Effector memory CD4-positive, alpha-beta T cell (primary cell): Measurements from ENCODE around the gene LMF2.

ENCODE experiments used
- DNase-seq, 3 donors: peaks; one replicate each; pipeline ENCODE4 v3.0.0-alpha.2; 2020
- H3K27ac ChIP-seq: 2 replicates; pipeline ENCODE4 v1.7.0; 2013; ENCODE audit warnings: mild to moderate bottlenecking, low read length, moderate library complexity; ENCODE audit not compliant: insufficient read depth, poor library complexity, severe bottlenecking
- H3K27me3 ChIP-seq: replicated peaks from 2 replicates; pipeline ENCODE4 v1.7.0; 2013; ENCODE audit warnings: mild to moderate bottlenecking, low read length; ENCODE audit not compliant: insufficient read depth, control insufficient read depth, poor library complexity, severe bottlenecking
- H3K36me3 ChIP-seq: 2 replicates; pipeline ENCODE4 v1.7.0; 2013; ENCODE audit warnings: mild to moderate bottlenecking, low read length, moderate library complexity; ENCODE audit not compliant: control insufficient read depth, insufficient read depth
- H3K4me1 ChIP-seq: 2 replicates; pipeline ENCODE4 v1.7.0; 2013; ENCODE audit warnings: low read length, mild to moderate bottlenecking; ENCODE audit not compliant: control insufficient read depth, insufficient read depth, poor library complexity, severe bottlenecking
- H3K4me3 ChIP-seq: 2 replicates; pipeline ENCODE4 v1.7.0; 2013; ENCODE audit warnings: low read length, low read depth, mild to moderate bottlenecking; ENCODE audit not compliant: insufficient read depth, poor library complexity, severe bottlenecking
- H3K9me3 ChIP-seq: 2 replicates; pipeline ENCODE4 v1.7.0; 2013; ENCODE audit warnings: mild to moderate bottlenecking, low read length, moderate library complexity; ENCODE audit not compliant: control insufficient read depth

The LMF2 gene

GRCh38 chr22:50516068-50516467 is 8.6 kb upstream of the LMF2 start:
- Histone ChIP-seq H3K27ac (no peak overlapping the region), H3K9me3 (no peaks in the 10 kb centered on the region), H3K36me3 (peaks cover 54% of the 10 kb centered on the region), H3K4me3 (no peak overlapping the region), H3K27me3 (no peaks in the 10 kb centered on the region), H3K4me1 (no peaks in the 10 kb centered on the region)
- DNase-seq, result no peak

GRCh38 chr22:50513175-50513574 is 5.7 kb upstream of the LMF2 start:
- Histone ChIP-seq H3K27ac (no peak overlapping the region), H3K9me3 (no peaks in the 10 kb centered on the region), H3K4me1 (peaks cover 7% of the 10 kb centered on the region), H3K4me3 (no peak overlapping the region), H3K27me3 (no peaks in the 10 kb centered on the region), H3K36me3 (peaks cover 33% of the 10 kb centered on the region)
- no peak for DNase-seq

- H3K4me1 ChIP-seq, result peaks cover 26% of the 10 kb centered on the region
- no peaks in the 10 kb centered on the region for H3K27me3 ChIP-seq
- H3K9me3 ChIP-seq, result no peaks in the 10 kb centered on the region
- H3K36me3 ChIP-seq, result peaks cover 29% of the 10 kb centered on the region
- DNase-seq, result no peak
- H3K27ac ChIP-seq, result peak overlapping the region; percentile 85
- peak overlapping the region; percentile 83 for H3K4me3 ChIP-seq
Observed at GRCh38 chr22:50508897-50509296, 1.4 kb upstream of the LMF2 start.

GRCh38 chr22:50507991-50508884 is 736 bp upstream of the LMF2 start, which contains the start of gene NCAPH2:
Gene NCAPH2 (plus strand): TSS chr22:50508224. CDS start chr22:50508338, 114 bp downstream.
- peak within 1 kb of the TSS; percentile 86 for H3K27ac ChIP-seq
- no peaks in the 10 kb centered on the region for H3K27me3 ChIP-seq
- peak within 1 kb of the TSS; percentile 95 for H3K4me3 ChIP-seq
- peak in 1 of 3 donors; percentile 94 for DNase-seq
- H3K36me3 ChIP-seq, result peaks cover 32% of the 10 kb centered on the region
- H3K9me3 ChIP-seq, result no peaks in the 10 kb centered on the region
- peaks cover 26% of the 10 kb centered on the region for H3K4me1 ChIP-seq

GRCh38 chr22:50506611-50507420 is 686 bp downstream of the LMF2 start:
- H3K4me3 ChIP-seq, result peak overlapping the region; percentile 95
- H3K27ac ChIP-seq, result peak overlapping the region; percentile 86
- peaks cover 26% of the 10 kb centered on the region for H3K4me1 ChIP-seq
- H3K9me3 ChIP-seq, result no peaks in the 10 kb centered on the region
- H3K36me3 ChIP-seq, result peaks cover 33% of the 10 kb centered on the region
- H3K27me3 ChIP-seq, result no peaks in the 10 kb centered on the region
- no peak for DNase-seq

- Histone ChIP-seq H3K4me1 (peaks cover 26% of the 10 kb centered on the region), H3K27ac (peak overlapping the region; percentile 86), H3K36me3 (peaks cover 33% of the 10 kb centered on the region), H3K27me3 (no peaks in the 10 kb centered on the region), H3K4me3 (peak overlapping the region; percentile 95), H3K9me3 (no peaks in the 10 kb centered on the region)
- no peak for DNase-seq
Observed at GRCh38 chr22:50505776-50506610, 1.5 kb downstream of the LMF2 start.

DNA sequence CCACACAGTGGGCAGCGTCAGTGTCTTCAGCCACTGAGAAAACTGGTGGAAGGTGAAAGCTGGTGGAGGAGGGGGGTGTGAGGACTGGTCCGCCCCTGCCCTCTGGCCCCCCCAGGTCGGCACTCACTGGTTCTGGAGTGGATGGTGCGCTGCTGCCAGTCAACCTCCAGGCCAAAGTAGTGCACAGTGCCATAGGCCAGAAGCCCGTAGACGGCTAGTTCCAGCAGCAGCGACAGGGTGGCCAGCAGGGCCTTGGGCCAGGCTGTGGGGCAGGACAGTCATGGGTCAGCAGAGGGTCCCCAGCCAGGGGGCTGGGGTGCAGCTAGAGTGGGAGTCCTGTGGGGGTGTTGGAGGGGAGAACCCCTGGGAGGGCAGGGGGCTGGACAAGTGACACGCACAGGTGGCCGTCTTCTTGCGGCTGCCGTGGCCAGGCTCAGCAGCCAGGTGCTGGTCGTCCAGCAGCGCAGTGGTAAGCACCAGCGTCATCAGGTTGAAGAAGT is 2.2 kb downstream of the LMF2 start:
- Histone ChIP-seq H3K27ac (no peak overlapping the region), H3K9me3 (no peaks in the 10 kb centered on the region), H3K36me3 (peaks cover 33% of the 10 kb centered on the region), H3K27me3 (no peaks in the 10 kb centered on the region), H3K4me1 (peaks cover 26% of the 10 kb centered on the region), H3K4me3 (no peak overlapping the region)
- DNase-seq, result no peak

DNA sequence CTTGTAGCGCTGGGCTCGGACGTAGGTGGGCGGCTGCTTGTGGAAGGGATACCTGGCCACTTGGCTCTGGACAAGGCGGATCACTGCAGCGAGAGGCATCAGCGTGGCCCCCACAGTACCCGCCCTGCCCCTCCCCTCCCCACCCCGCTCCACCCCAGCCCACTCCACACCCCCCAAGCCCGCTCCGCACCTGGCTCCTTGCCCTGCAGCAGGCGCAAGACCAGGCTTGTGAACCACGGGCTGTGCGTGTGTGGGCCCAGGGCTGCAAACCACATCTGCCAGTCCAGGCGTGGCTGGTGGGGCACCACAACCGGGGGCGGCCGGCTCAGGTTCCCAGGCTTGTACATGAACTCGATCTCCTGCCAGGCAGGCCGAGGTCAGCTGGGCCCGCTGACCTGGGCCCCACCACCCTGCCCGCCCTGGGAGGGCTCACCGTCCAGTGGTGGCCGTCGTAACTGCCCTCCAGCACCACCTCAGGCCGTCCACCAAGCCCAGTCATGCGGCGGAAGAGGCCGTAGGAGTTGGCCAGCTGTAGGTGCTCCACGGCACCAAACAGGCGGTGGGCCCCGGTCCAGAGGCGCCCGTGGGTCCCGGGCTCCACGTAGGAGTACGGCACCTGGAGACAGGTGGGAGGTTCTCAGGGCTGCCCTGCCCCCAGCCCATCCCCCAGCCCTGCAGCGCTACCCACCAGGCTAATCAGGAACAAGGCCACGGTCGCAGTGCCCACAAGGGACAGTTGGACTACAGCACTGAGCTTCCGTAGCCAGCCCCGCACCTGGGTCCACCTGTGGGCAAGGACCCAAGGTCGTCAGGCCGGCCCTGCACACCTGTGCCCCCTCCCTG is 2.9 kb downstream of the LMF2 start:
- peaks cover 26% of the 10 kb centered on the region for H3K4me1 ChIP-seq
- H3K27me3 ChIP-seq, result no peaks in the 10 kb centered on the region
- H3K36me3 ChIP-seq, result peaks cover 33% of the 10 kb centered on the region
- H3K9me3 ChIP-seq, result no peaks in the 10 kb centered on the region
- H3K4me3 ChIP-seq, result no peak overlapping the region
- no peak for DNase-seq
- no peak overlapping the region for H3K27ac ChIP-seq
